GM19455 (cell line): ENCODE results near the gene EIF3B.
"Not testable (repeated sequence)": the region's sequence is repeated elsewhere in the genome, so short reads cannot be mapped to it uniquely, and the experiment has no call there.

Experiments used
- ATAC-seq: cut with Tn5 transposase; IDR thresholded peaks from one replicate; pipeline ENCODE4 v1.9.1; 2021; ENCODE audit not compliant: unreplicated experiment

EIF3B gene

DNA sequence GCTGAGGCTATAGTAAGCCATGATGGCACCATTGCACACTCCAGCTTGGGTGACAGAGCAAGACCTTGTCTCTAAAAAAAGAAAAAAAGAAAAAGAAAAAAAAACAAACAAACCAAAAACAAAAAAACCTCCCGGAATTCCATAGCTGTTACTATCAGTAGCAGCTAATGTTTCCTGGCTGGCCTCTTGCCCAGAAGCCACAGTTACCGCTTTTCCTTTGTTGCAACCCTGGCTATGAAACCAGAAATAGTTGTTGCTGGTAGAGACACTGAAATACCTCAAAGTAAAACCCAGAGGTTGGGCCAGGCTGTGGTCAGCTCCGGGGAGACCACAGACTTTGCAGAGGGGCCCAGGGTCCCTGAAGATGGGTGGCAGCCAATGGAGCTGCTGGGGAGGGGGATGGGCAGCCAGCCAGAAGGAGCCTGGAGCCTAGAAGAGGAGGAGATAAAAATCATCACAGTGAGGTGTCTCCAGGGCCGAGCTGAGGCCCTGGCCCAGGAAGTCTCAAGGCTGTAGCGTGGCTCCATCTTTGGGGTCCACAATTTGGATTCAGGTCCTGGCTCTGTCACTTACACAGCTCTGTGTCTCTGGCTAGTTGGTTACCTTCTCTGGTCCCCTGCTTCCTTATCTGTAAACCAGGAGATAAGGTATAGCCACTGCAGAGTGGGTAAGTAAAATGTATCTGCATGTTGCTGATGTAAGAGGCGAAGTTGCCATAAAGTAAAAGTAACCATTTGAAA lies 45.4 kb downstream of the EIF3B start:
- ATAC-seq, result no peak

DNA sequence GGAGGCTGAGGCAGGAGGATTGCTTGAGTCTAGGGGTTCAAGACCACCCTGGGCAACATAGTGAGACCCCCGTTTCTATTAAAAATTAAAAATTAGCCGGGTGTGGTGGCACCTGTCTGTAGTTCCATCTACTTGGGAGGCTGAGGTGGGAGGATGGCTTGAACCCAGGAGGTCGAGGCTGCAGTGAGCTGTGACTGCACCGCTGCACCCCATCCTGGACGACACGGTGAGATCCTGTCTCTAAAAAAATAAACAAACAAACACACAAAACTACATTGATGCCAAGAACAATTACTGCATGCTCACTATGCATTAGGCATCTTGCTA lies 48.0 kb downstream of the EIF3B start:
- no peak for ATAC-seq

DNA sequence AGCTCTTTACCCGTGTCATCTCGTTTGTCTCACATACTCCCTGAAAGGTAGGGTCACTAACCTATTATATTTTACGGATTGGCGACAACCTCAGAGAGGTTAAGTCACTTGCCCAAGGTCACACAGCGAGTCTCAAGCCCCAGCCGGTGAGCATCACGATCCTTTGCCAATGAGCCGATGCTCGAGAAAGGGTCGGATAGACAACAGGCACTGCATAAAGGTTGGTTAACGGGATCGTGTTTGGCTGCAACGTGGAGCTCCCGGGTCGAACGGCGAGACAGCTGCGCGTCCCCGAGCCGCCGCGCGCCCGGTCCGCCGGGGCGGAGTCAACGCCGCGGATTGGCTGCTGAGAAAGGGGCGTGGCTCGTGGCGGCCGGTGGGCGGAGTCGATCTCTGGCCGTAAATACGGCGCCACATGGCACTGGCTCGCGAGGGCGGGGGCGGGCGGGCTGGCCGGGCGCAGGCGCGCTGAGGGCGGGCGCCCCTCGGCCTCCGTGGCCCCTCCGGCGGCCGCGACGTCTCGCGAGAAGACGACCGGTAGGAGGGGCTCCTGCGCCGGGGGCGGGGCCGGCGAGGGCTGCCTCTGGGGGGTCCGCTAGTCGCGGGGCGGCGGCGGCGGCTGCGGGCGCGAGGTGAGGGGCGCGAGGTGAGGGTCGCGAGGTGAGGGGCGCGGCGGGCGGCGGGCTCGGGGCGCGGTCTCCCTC lies 48.5 kb downstream of the EIF3B start, which contains the start of gene CHST12:
TSS of gene CHST12 (plus strand) at position 598 of the 704 bp plus-strand sequence. CDS start 29,029 bp downstream, outside the sequence.
- ATAC-seq, result peak; percentile 46

DNA sequence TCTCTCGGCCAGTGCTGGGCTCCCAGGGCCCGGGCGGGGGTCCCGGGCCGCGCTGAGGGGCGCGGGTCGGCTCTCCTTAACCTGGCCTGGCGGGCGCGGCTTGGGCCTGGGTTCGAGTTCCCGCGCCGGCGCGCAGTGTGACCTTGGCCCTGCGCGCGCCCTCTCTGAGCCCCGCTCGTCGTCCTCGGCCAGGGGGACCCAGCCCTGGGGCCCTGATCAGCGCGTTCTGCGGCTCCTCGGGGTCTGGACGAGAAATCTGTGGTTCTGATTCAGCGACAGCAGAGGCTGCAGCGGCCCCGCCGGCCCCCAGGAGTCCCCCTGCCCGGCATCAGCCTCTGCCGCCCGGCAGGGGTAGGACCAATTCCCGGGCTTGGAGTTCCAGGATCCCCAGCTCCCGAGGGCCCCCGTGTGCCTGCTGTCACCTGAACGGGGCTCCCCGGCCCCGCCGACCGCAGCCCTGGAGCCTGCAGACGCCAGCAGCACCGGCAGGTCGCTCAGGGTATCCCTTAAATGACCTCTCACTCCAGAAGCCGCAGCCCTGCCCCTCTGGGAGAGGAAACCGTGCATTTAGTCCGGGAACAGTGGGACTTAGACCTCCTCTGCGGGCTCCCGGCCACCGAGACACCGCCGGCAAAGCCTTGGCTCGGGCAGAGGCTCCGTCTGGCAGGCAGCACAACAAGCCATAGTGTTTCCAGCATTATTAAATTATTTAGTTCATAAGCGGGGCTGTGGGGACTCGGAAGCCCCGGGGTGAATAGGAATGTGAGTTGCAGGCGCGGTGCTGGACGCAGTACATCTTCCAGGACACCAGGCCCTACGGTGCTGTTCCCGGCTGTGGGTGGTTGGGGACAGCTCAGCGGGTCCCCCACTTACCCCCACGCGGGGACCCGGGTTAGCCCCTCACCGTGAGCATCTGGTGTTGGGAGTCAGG lies 49.4 kb downstream of the EIF3B start:
- peak; percentile 4 for ATAC-seq

DNA sequence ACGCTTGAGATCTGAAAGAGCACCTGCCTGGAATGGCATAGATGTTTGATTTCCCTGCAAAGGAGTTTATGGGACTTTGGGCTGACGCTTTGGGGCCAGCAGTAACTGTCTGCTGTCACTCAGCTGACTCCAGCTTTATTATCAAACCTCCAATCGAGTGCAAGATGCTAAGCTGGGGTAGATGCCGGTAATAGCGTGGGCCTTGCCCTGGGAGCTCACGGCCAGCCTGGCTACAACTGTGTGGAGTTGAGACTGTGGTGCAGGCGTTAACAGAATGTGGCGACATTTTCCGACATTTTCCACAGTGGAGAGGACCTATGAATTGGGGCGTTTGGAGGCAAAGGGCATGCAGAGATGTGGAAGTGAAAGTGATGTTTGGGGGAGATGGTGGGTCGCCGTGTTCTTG lies 50.1 kb downstream of the EIF3B start:
- no peak for ATAC-seq

DNA sequence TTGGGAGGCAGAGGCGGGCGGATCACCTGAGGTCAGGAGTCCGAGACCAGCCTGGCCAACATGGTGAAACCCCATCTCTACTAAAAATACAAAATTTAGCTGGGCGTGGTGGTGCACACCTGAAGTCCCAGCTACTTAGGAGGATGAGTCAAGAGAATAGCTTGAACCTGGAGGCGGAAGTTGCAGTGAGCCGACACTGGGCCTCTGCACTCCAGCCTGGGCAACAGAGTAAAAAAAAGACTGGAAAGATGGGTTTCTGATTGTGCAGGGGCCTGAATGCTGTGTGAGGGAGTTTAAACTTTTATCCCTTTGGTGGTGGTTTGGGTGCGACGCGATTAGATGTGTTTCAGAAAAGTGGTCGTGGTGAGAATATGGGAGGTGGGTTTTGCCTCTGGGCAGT lies 50.6 kb downstream of the EIF3B start:
- ATAC-seq, result no peak

DNA sequence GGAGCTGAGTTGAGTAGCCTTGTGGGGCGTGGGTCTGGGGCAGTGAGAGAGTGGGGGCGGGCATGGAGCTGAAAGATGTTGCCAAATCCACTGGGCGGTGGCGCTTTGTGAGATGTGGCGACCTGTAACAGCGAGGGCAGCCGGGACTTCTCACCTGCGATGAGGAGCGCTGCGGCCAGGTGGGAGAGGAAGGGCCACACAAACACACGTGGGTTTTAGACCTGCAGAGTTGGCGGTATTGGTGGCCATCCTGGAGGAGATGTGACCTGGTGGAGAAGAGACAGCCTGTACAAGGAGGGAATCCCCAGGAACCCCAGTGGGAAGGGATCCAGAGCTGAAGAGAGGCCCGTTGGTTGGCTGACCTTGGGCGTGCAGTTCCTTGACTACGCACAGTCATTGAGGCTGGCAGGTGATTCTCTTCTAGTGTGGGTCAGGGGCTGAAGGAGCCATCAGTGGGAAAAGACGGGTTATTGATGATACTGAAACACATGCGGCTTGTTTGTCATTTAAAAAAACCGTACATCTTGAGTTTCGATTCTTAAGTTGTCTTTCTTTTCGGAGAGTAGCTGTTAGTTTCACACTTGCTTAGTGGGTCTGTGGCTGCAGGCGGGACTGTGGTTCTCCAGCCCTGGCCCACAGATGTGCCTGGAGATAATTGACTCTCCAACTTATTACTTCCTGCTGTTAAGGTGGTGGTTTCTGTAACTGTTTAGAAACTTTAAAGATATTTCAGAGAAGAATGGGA lies 51.1 kb downstream of the EIF3B start:
- ATAC-seq, result peak; percentile 41

DNA sequence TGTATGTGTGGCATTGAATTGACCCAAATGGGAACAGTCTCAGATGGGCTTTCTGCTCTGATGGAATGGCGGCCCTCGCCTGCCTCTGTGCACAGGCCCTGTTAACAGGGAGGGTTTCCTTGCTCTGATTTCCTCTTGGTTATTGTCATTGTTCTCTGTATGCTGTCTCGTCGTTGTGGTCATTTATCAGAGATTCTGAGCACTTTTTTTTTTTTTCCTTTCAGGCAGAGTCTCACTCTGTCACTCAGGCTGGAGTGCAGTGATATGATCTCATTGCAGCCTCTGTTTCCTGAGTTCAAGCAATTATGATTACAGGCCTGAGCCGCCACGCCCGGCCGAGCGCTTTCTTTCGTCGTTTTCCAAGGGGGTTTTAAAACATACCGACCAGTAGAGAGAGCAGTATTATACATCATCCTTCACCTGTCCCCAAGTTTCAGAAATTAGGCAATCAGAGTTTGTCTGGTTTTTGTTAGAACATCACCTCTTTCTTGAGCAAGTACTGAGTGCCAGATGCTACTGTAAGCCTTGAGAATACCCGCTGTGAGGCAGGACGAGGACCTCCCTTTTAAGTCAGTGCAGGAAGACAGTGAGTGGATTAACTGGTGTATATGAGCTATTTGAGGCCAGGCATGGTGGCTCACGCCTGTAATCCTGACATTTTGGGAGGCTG lies 55.3 kb downstream of the EIF3B start:
- no peak for ATAC-seq

DNA sequence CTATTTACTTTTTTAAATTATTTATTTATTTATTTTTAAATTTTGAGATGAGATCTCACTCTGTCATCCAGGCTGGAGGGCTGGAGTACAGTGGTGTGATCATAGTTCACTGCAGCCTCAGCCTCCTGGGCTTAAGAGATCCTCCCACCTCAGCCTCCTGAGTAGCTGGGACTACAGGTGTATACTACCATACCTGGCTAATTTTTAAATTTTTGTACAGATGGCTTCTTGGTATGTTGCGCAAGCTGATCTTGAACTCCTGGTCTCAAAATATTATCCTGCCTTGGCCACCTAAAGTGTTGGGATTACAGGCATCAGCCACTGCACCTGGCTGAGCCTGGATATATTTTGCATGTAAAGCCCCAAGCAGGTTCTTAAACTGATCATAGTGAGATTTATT lies 56.4 kb downstream of the EIF3B start:
- no peak for ATAC-seq

DNA sequence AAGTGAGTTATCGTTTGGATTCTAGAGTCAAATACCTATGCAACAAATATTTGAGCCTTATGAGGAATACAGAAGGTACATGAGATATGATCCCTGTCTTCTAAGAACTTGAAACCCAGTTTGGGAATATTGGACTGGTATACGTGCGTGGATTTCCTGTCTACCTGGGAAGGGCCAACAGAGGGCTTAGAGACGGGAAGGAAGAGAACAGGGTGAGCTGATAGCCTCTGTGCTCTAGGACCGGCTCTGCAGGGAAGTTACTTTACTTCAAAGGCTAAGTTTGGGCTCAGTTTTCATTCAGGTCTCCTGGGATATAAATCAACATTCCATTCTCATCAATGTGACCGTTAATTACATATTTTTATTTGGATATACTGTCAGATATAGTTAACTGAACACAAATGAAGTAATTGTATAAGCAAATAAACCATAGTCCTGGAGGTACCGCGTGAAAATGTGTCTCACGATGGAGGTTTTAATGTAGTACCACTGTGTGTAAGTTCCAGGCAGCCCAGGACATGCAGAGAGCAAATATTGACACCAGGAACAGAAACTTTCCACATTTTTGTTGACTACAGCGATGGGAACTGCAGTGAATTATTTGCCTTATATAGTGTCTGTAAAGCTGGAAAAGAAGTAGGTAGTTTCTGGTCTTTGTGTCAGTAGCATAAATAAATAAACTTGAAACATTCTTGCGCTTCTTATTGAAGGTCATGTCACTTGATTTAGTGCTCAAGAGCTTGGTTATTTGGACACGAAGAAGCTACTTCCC lies 57.4 kb downstream of the EIF3B start:
- no peak for ATAC-seq

DNA sequence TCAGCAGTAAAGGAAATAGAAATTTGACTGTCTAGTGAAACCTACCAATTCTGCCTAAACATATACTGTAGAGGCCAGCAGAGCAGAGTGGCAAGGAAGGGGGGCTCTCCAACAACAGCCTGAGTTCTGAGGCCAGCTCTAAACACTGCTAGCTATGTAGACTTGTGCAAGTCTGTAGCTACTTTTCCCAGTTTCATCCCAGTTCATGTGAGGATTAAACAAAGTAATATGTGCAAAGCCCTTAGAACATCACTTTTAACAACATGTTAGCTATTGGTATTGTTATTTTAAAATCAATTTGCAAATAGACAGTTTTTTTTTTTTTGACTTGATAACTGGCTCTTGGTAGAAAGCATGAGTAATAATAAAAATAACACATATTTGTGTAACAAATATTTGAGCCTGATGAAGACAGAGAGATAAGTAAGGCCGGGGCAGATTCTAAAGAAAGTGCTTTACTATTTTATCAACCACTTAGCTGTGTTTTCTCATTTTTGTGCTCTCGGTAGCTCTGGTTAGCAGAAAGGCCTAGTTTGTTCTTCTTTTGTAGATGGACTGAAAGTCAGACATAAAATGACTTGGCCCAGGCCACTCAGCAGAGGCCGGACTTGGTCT lies 58.1 kb downstream of the EIF3B start:
- no peak for ATAC-seq

DNA sequence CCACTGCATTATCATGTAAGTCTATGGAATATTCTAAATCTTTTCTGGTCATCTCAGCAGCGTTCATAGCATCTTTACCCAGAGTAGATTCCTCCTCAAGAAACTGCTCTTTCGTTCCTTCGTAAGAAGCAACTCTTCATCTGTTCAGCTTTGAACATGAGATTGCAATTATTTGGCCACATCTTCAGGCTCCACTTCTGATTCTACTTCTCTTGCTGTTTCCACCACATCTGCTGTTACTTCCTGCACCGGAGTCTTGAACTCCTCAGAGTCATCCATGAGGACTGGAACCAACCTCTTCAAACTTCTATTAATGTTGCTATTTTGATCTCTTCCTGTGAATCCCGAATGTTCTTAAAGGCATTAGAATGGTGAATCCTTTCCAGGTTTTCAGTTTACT lies 61.4 kb downstream of the EIF3B start:
- ATAC-seq, result no peak

DNA sequence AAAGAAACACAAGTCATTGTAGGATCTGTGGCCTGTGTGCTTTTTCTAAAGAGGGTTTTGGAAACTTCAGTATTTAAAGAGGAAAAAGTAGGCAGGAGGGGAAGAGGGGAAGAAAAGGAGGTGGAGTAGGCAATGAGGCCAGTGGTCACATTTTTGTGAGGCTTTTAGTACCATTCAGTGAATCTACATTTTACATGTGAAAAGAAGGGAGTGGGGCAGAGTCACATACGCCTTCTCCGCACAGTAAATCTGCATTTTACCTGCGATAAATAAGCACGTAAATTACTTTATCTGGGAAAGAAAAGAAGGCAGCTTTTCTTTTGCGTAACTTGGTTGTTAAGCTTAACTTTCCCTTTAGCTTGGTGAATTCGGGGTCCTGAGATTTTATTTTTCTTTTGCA lies 62.0 kb downstream of the EIF3B start:
- no peak for ATAC-seq

DNA sequence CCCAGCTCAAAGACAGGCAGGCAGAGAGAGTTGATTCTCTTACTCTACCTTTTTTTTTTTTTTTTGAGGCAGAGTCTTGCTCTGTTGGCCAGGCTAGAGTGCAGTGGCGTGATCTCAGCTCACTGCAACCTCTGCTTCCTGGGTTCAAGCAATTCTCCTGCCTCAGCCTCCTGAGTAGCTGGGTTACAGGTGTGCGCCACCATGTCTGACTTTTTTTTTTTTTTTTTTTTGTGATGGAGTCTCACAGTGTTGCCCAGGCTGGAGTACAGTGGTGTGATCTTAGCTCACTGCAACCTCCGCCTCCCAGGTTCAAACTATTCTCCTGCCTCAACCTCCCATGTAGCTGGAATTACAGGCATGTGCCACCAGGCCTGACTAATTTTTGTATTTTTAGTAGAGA lies 62.6 kb downstream of the EIF3B start:
- not testable (repeated sequence) for ATAC-seq

DNA sequence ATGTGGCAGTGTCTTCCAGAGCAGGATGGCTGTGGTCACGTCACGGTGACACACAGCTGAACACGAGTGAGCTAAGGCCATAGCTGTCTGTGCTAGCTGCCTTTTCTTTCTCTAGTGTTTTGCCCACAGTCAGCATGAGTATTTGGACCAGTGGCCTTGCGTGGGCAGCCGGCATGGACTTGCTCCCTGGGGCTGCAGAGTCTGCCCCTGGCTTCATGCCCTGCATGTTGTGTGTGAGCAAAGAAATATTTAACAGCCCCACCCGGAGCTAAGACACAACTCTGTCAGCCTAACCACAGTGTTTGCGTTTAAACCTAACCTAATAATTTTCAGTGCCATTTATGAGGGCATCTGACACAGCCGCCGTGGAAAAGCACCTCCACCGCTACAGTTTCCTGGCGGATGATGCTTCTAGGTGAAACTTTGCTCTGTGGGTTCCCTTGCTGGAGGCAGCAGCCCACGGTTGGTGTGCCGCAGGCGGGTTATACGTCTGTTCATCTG lies 63.4 kb downstream of the EIF3B start:
- ATAC-seq, result no peak

DNA sequence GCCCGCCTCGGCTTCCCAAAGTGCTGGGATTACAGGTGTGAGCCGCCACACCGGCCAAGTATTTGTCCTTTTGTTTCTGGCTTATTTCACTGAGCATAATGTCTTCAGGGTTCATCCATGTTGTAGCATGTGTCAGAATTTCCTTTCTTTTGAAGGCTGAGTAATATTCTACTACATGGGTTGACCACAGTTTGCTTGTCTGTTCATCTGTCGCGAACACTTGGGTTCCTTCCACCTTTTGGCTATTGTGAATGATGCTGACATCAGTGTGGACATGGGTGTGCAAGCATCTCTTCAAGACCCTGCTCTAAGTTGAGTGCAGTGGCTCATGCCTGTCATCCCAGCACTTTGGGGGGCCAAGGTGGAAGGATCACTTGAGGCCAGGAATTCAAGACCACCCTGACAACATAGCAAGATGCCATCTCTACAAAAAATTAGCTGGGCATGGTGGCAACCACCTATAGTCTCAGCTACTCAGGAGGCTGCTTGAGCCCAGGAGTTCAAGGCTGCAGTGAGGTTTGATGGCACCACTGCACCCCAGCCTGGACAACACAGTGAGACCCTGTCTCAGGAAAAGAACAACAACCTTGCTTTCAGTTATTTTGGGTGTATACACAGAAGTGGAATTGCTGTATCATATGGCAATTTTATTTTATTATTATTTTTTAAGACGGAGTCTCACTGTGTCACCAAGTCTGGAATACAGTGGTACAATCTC lies 65.7 kb downstream of the EIF3B start:
- ATAC-seq, result no peak

DNA sequence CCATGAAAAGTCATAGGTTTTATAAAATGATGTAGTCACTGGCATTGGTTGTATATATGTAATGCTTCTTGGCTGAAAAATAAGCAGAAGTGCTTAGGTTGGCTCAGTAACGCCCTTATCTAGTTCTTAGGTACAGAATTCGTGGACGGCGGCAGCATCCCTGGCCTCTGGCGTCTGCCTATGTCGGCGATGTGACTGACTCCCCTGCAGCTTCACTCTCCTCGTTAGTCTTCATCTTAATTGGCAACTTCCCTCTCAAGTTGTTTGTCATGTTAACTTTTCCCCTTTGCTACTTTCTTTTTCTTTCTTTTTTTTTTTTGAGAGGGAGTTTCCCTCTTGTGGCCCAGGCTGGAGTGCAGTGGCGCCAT lies 67.3 kb downstream of the EIF3B start:
- ATAC-seq, result no peak

DNA sequence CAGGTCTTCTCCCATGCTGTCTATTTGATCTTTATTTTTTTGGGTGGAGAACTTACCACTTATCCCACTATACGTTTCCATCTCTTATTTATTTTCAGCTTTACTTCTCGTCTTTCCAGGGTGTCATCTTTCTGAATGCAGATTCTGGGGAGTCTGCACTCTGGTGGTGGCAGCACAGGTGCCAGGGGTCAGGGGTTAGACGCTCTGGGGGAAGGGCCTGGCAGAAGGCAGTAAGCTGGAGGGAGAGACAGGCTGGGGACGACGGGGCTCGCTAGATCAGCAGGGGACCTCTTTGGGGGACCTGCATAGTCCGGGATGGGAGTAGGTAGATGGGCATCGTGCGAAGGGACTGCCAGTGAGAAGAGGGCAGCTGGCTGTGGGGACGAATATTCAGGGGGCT lies 71.1 kb downstream of the EIF3B start:
- ATAC-seq, result no peak
